ENCODE results near the gene COLGALT1. TPM values are rescaled to one million over a fixed set of nuclear protein-coding genes. Genes with fewer than 3 reads are reported as not detected.

The COLGALT1 gene
- total RNA-seq, 1 experiment from 2014 or later, result 48.5 TPM

DNA sequence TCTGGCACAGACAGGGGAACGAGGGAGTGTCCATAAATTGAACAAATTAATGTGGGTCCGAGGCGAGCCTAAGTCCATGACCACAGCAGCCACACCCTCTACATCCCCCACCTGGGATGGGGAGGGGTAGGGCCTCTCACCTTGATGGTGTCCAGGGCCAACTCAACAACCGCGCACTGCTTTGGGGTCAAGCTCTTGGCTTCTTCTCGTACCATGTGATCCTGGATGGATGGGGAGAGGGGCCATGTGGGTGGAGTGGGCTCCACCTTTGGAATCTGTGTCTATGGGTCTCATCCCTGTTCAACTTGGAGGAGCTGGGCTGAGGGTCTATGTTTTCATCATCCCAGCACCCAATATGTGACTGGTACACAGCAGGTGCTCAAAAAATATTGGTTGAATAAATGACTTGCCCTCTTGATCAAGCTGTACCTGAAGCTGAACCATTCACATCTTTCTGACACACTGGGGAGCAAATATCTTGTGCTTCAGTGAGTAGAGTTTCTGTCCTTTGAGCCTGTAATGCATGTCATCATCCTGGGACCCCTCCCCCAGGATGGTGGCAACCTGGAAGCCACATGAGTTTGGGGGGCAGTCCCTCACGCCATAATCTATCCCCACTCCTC is 62.9 kb downstream of the COLGALT1 start:
- peaks cover 2% of the 10 kb centered on the region for H4K20me1 ChIP-seq (ENCODE audit: control insufficient read depth, insufficient read depth, insufficient read length)
- H3K79me1 ChIP-seq (ENCODE audit: insufficient read depth, low read depth, low read length, poor library complexity, severe bottlenecking), result no peaks in the 10 kb centered on the region
- no peak for DNase-seq
- no peak overlapping the region for H2BK120ac ChIP-seq (ENCODE audit: low read depth, low read length, poor library complexity, severe bottlenecking)
- peaks cover 0 to 18% of the 10 kb centered on the region in 2 experiments; a peak in 2 of 4 replicates for H3K4me1 Mint-ChIP-seq
- no CpG with 5 or more reads among the region's 7 CpGs for WGBS (ENCODE audit: extremely low coverage, insufficient read length, low lambda C conversion rate)
- no peaks in the 10 kb centered on the region; a peak in 1 of 5 replicates for H3K9me3 Mint-ChIP-seq
- H3K79me2 ChIP-seq (ENCODE audit: insufficient read depth, low read length), result no peaks in the 10 kb centered on the region
- peaks cover 5 to 30% (median 27%) of the 10 kb centered on the region in 3 experiments for H3K36me3 Mint-ChIP-seq (ENCODE audit: insufficient read depth in 1 of 3, low read depth in 3 of 3)
- no peak overlapping the region for H2BK15ac ChIP-seq (ENCODE audit: low read depth, low read length)
- H3K18ac ChIP-seq (ENCODE audit: insufficient read length, low read depth, low read length), result no peak overlapping the region
- H3K4me3 Mint-ChIP-seq, result no peak overlapping the region
- no peak overlapping the region for H4K91ac ChIP-seq (ENCODE audit: insufficient read length, low read depth, low read length)
- no peak overlapping the region for H3T11ph ChIP-seq (ENCODE audit: low read length)
- H3K9ac ChIP-seq (ENCODE audit: extremely low read depth, insufficient read length, low read length), result no peak overlapping the region
- H3K9me3 ChIP-seq (ENCODE audit: control insufficient read depth, low read depth, low read length), result no peaks in the 10 kb centered on the region
- H3K23me2 ChIP-seq (ENCODE audit: insufficient read length, low read depth, low read length, poor library complexity, severe bottlenecking), result no peaks in the 10 kb centered on the region
- no peaks in the 10 kb centered on the region for H3K4me1 ChIP-seq (ENCODE audit: insufficient read depth, low read length)
- no peaks in the 10 kb centered on the region for H3K27me3 ChIP-seq (ENCODE audit: insufficient read depth, low read length)
- no peak overlapping the region for H3K4ac ChIP-seq (ENCODE audit: low read depth, low read length)
- H3K27ac Mint-ChIP-seq, result peak overlapping the region in 1 of 3 experiments; percentile 69; a peak in 2 of 7 replicates
- H2AK5ac ChIP-seq (ENCODE audit: insufficient read length, low read length), result no peak overlapping the region
- no peak overlapping the region for H3K56ac ChIP-seq (ENCODE audit: insufficient read length, low read depth, low read length)
- TF ChIP-seq, protein P1, sequence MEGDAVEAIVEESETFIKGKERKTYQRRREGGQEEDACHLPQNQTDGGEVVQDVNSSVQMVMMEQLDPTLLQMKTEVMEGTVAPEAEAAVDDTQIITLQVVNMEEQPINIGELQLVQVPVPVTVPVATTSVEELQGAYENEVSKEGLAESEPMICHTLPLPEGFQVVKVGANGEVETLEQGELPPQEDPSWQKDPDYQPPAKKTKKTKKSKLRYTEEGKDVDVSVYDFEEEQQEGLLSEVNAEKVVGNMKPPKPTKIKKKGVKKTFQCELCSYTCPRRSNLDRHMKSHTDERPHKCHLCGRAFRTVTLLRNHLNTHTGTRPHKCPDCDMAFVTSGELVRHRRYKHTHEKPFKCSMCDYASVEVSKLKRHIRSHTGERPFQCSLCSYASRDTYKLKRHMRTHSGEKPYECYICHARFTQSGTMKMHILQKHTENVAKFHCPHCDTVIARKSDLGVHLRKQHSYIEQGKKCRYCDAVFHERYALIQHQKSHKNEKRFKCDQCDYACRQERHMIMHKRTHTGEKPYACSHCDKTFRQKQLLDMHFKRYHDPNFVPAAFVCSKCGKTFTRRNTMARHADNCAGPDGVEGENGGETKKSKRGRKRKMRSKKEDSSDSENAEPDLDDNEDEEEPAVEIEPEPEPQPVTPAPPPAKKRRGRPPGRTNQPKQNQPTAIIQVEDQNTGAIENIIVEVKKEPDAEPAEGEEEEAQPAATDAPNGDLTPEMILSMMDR (conservative IDR thresholded peaks at IDR 0.05), result no peak
- H2BK12ac ChIP-seq (ENCODE audit: insufficient read length, low read depth, low read length), result no peak overlapping the region
- H4K8ac ChIP-seq (replicated peaks; ENCODE audit: insufficient read length, low read depth, low read length), result no peak overlapping the region
- no peak overlapping the region for H2AFZ ChIP-seq (ENCODE audit: low read length)
- H3K27me3 Mint-ChIP-seq (ENCODE audit: low read depth), result 0 out of 2 replicates have a peak, but pooled peaks cover 2% of the 10 kb centered on the region
- no peak overlapping the region for H2BK5ac ChIP-seq (ENCODE audit: insufficient read length, low read length)
- H3K4me2 ChIP-seq (ENCODE audit: insufficient read depth, insufficient read length, low read length), result no peak overlapping the region
- H3K14ac ChIP-seq (ENCODE audit: insufficient read depth, low read length), result no peak overlapping the region
- no peak overlapping the region for H3K23ac ChIP-seq (ENCODE audit: insufficient read length, low read depth, low read length)
- H3K27ac ChIP-seq (ENCODE audit: insufficient read length, low read depth, low read length), result no peak overlapping the region
- no peak overlapping the region for H4K5ac ChIP-seq (ENCODE audit: insufficient read length, low read depth, low read length)
- H2BK20ac ChIP-seq (ENCODE audit: low read depth, low read length, poor library complexity, severe bottlenecking), result no peak overlapping the region
